Activated B cell treated with CpG ODN at 0.5 μM for 24 hours (primary cell): ENCODE measurements around the gene INSIG1. TPM values are rescaled to one million over a fixed set of nuclear protein-coding genes. Genes with fewer than 3 reads are reported as not detected.

Source experiments
- ATAC-seq: fragments of 200-7000 bp; cut with Tn5 transposase; one replicate; pipeline ENCODE4 v1.10.0; 2021; ENCODE audit warnings: low read depth, mild to moderate bottlenecking, moderate library complexity
- CTCF ChIA-PET: fragments of 350-600 bp; sonication (Branson Sonifier 250); formaldehyde crosslinking; loops from one replicate; lab custom pipeline; 2021; ENCODE audit warnings: antibody characterized with exemption; lab: Charles Lee
- POLR2A ChIA-PET: fragments of 350-600 bp; sonication (Branson Sonifier 250); formaldehyde crosslinking; loops from one replicate; lab custom pipeline; 2021; ENCODE audit warnings: antibody characterized with exemption; lab: Charles Lee
- DNase-seq: peaks from one replicate; pipeline ENCODE4 v3.0.0; 2022
- H3K27ac Mint-ChIP-seq: one replicate; pipeline ENCODE4 v1.8.0; 2020; ENCODE audit warnings: mixed read lengths
- H3K27me3 Mint-ChIP-seq: one replicate; pipeline ENCODE4 v1.8.0; 2021; ENCODE audit warnings: mixed read lengths
- H3K36me3 Mint-ChIP-seq: one replicate; pipeline ENCODE4 v1.8.0; 2021; ENCODE audit warnings: low read depth, mixed read lengths
- H3K4me1 Mint-ChIP-seq: one replicate; pipeline ENCODE4 v1.8.0; 2021; ENCODE audit warnings: mixed read lengths
- H3K4me3 Mint-ChIP-seq: one replicate; pipeline ENCODE4 v1.8.0; 2020; ENCODE audit warnings: mild to moderate bottlenecking, mixed read lengths
- H3K9me3 Mint-ChIP-seq: one replicate; pipeline ENCODE4 v1.8.0; 2020; ENCODE audit warnings: mixed read lengths
- intact Hi-C: fragments of 100-400 bp; cut with micrococcal nuclease; formaldehyde crosslinking; loops from one replicate; pipeline ENCODE4 v1.15.1; 2024
- total RNA-seq: library from RNA; stranded (reverse); gene quantifications from 2 replicates; pipeline ENCODE4 v1.2.3, GENCODE V29; 2022
- TF ChIP-seq, protein P1 (sequence below): fragments of 200-600 bp; IDR thresholded peaks from one replicate; pipeline ENCODE4 v1.8.0; 2022; ENCODE audit warnings: antibody characterized with exemption, mild to moderate bottlenecking

The INSIG1 gene
- total RNA-seq, 1 donor from 2014 or later = 79.6 TPM

DNA sequence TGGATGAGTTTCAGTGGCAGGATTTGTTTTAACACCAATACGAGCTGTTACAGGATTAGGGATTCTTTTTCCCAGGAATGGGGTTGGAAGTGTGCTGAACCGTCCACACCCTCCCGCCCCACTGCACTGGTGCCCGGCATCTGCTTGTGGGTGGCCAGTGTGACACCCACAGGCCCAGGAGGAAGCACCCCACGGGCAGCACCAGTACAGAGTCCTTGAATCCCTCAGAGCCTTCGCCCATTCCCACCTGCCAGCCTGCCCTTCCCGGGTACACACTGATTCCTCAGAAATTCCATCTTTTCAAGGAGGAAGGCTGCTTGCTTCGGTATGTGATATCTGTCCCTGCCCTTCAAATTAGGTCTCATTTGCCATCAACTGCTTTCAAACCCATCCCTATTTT is 15.4 kb downstream of the INSIG1 start:
- DNase-seq = no peak
- Mint-ChIP-seq H3K9me3 (no peaks in the 10 kb centered on the region), H3K4me3 (no peak overlapping the region), H3K27me3 (no peaks in the 10 kb centered on the region), H3K27ac (no peak overlapping the region), H3K4me1 (no peaks in the 10 kb centered on the region), H3K36me3 (peaks cover 40% of the 10 kb centered on the region)
- intact Hi-C loops = no loop called here
- CTCF ChIA-PET = no interaction called here
- TF ChIP-seq, protein P1, sequence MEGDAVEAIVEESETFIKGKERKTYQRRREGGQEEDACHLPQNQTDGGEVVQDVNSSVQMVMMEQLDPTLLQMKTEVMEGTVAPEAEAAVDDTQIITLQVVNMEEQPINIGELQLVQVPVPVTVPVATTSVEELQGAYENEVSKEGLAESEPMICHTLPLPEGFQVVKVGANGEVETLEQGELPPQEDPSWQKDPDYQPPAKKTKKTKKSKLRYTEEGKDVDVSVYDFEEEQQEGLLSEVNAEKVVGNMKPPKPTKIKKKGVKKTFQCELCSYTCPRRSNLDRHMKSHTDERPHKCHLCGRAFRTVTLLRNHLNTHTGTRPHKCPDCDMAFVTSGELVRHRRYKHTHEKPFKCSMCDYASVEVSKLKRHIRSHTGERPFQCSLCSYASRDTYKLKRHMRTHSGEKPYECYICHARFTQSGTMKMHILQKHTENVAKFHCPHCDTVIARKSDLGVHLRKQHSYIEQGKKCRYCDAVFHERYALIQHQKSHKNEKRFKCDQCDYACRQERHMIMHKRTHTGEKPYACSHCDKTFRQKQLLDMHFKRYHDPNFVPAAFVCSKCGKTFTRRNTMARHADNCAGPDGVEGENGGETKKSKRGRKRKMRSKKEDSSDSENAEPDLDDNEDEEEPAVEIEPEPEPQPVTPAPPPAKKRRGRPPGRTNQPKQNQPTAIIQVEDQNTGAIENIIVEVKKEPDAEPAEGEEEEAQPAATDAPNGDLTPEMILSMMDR = no peak
- no peak for ATAC-seq
- POLR2A ChIA-PET = interaction anchor here (1.1 kb wide), 1 partner anchor 16 kb away, joined by 4 read pairs; the partner anchor contains the start of gene INSIG1

DNA sequence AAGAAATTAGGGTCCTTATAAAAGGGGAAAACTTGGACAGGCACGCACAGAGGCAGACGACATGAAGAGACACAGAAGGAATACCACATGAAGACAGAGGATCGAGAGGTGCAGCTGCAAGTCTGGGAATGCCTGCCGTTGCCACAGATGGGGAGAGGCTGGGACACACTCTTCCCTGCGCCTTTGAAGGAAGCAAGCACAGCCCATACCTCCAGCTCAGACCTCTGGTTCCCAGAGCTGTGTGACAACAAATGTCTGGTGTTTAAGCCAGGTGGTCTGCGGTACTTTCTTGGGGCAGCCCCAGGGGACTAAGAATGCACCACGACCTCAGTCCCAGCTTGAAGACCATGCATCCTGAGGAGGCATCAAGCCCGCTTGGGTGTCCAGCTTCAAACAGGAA is 18.3 kb downstream of the INSIG1 start:
- no peak overlapping the region for H3K27ac Mint-ChIP-seq
- POLR2A ChIA-PET = no interaction called here

DNA sequence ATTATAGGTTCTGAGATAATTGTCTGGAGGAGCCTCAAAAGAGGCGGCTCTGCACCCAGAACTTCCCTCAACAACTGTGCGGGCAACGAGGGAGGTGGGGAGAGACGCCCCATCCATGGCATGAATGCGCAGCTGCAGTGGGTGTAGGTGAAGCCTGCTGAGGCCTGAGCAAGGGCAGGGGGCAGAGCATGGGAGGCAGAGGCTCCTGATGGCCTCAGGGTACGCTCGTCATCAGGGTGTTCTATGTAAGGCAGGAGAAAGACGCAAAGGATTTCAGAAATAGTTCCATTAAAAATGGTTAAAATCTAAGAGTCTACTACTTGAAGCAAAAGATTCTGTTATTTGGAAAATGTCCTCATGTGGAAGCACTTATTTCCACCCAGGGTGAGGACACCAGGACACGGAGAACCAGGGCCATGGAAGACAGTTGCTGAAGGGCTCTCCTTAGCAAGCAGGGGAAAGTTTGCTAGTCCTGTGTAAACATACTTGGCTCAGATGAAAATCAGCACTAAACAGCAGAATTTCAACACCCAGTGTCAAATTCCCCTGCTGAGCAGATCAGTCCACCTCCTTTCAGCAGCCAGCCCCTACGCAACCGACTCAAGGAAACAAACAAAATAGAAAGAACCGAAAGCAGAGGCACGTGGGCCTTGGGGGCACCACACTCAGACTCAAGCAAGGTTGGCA is 18.9 kb downstream of the INSIG1 start:
- ATAC-seq = no peak
- CTCF ChIA-PET = no interaction called here
- DNase-seq = no peak

More for the DNA sequence above, 18.3 kb downstream of the INSIG1 start:
- H3K27me3 Mint-ChIP-seq = peaks cover 2% of the 10 kb centered on the region
- no peak for ATAC-seq
- no peaks in the 10 kb centered on the region for H3K9me3 Mint-ChIP-seq
- no peaks in the 10 kb centered on the region for H3K4me1 Mint-ChIP-seq
- intact Hi-C loops = no loop called here
- TF ChIP-seq, protein P1 = no peak
- CTCF ChIA-PET = no interaction called here
- H3K36me3 Mint-ChIP-seq = peaks cover 12% of the 10 kb centered on the region
- DNase-seq = no peak
- no peak overlapping the region for H3K4me3 Mint-ChIP-seq

DNA sequence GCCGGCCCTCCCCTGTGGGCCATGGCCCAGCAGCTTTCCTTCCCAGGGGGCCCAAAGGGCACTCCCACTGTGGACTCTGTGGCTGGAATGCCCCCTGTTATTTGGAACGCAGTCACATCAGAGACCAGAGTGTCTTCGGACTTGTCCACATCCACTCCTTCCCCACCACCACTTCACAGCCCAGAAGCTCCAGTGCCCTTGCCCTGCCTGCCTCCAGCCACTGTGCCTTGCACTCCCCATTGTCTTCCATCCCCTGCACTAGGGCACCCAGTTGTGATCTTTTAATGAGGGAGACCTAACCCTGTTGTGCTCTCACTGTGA is 19.4 kb downstream of the INSIG1 start:
- DNase-seq (no peak), ATAC-seq (no peak)
- H3K4me1 Mint-ChIP-seq = no peaks in the 10 kb centered on the region
- TF ChIP-seq, protein P1 = no peak
- H3K4me3 Mint-ChIP-seq = no peak overlapping the region
- no peaks in the 10 kb centered on the region for H3K9me3 Mint-ChIP-seq
- POLR2A ChIA-PET = no interaction called here
- peaks cover 2% of the 10 kb centered on the region for H3K27me3 Mint-ChIP-seq
- intact Hi-C loops = no loop called here
- H3K36me3 Mint-ChIP-seq = peaks cover 7% of the 10 kb centered on the region
- H3K27ac Mint-ChIP-seq = no peak overlapping the region
- CTCF ChIA-PET = no interaction called here

More for the DNA sequence above, 18.9 kb downstream of the INSIG1 start:
- TF ChIP-seq, protein P1 = no peak
- H3K27me3 Mint-ChIP-seq = peaks cover 2% of the 10 kb centered on the region
- no peak overlapping the region for H3K4me3 Mint-ChIP-seq
- no peaks in the 10 kb centered on the region for H3K9me3 Mint-ChIP-seq
- H3K27ac Mint-ChIP-seq = no peak overlapping the region
- H3K36me3 Mint-ChIP-seq = peaks cover 9% of the 10 kb centered on the region
- POLR2A ChIA-PET = no interaction called here
- intact Hi-C loops = no loop called here
- no peaks in the 10 kb centered on the region for H3K4me1 Mint-ChIP-seq

DNA sequence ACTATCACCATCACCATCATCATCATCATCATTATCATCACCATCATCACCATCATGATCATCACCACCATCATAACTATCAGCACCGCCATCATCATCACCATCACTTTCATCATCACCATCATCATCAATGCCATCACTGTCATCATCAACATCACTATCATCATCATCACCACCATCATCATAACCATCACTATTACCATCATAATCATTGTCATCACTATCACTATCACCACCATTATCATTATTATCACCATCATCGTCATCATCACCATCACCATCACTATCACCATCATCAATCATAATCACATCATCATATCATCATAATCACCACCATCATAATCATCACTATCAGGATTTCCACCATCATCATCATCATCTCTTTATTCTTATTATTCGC is 20.6 kb downstream of the INSIG1 start:
- Mint-ChIP-seq H3K36me3 (no peaks in the 10 kb centered on the region), H3K9me3 (peaks cover 2% of the 10 kb centered on the region), H3K27ac (no peak overlapping the region), H3K27me3 (peaks cover 2% of the 10 kb centered on the region), H3K4me1 (peaks cover 1% of the 10 kb centered on the region), H3K4me3 (no peak overlapping the region)
- ATAC-seq (no peak), DNase-seq (no peak)
- TF ChIP-seq, protein P1 = no peak
- ChIA-PET POLR2A (no interaction called here), CTCF (no interaction called here)
- intact Hi-C loops = no loop called here
